Testis (tissue), 3 donors: ENCODE measurements around the gene UGT1A5. TPM values are rescaled to one million over a fixed set of nuclear protein-coding genes. Genes with fewer than 3 reads are reported as not detected.
A peak's percentile ranks its signal among the peaks of the same experiment; 100 is the strongest.

Source experiments
- DNase-seq: peaks from one replicate; pipeline ENCODE4 v3.0.0-alpha.2; 2019
- H3K27ac ChIP-seq, 2 donors: fragments of 200-600 bp; sonication (generic); one replicate each; pipeline ENCODE4 v1.5.1; 2019
- H3K27me3 ChIP-seq: fragments of 200-600 bp; sonication (generic); one replicate; pipeline ENCODE4 v1.5.1; 2019
- H3K36me3 ChIP-seq: fragments of 200-600 bp; sonication (generic); one replicate; pipeline ENCODE4 v1.5.1; 2017; ENCODE audit warnings: low read depth; ENCODE audit errors: missing control alignments
- H3K4me1 ChIP-seq: fragments of 200-600 bp; sonication (generic); one replicate; pipeline ENCODE4 v1.5.1; 2019
- H3K4me3 ChIP-seq, 2 donors: fragments of 200-600 bp; sonication (generic); one replicate each; pipeline ENCODE4 v1.5.1; 2017 to 2019
- H3K9me3 ChIP-seq: fragments of 200-600 bp; sonication (generic); one replicate; pipeline ENCODE4 v1.5.1; 2017
- CTCF ChIP-seq, 3 experiments: fragments of 450-650 bp in 2 of 3; fragments of 200-600 bp in 1 of 3; sonication (generic) in 1 of 3; IDR thresholded peaks; one replicate each; pipeline ENCODE4 v1.5.1; 2016 to 2019; ENCODE audit warnings: antibody characterized with exemption in 3 of 3, mild to moderate bottlenecking in 2 of 3, moderate library complexity in 1 of 3
- POLR2A ChIP-seq: fragments of 450-650 bp; IDR thresholded peaks from one replicate; pipeline ENCODE4 v1.6.1; 2017; ENCODE audit warnings: antibody characterized with exemption, mild to moderate bottlenecking, moderate library complexity
- WGBS, 2 donors: methylation state at CpG; one replicate each; pipeline ENCODE4 v1.1.5; 2018; 5-methylcytosine and 5-hydroxymethylcytosine counted together
- intact Hi-C: fragments of 100-400 bp; cut with DNase I; formaldehyde crosslinking; loops from one replicate; pipeline ENCODE4 v1.15.1; 2023; ENCODE audit warnings: low total_unique reads
- polyA plus RNA-seq: library from polyadenylated mRNA; stranded (reverse); fragments of 350-450 nt; fragmentation: Illumina TruSeq; extraction: RNeasy Lipid Tissue Mini Kit (QIAGEN cat#74804); gene quantifications from one replicate; pipeline ENCODE4 v1.2.3, GENCODE V29; 2014; ENCODE audit warnings: low read depth, low replicate concordance; ENCODE audit not compliant: insufficient read depth
- total RNA-seq, 2 donors: library from RNA; depleted of rRNA; stranded (reverse); fragments of >200 nt; gene quantifications; one replicate each; pipeline ENCODE4 v1.2.3, GENCODE V29; 2016

Gene UGT1A5
- total and polyA plus RNA-seq, 3 donors from 2014 or later: 0.16 TPM; not detected in 2

- TF ChIP-seq POLR2A (no peak), CTCF (IDR thresholded peaks at IDR 0.05) (no peak)
Measured at GRCh38 chr2:233793465-233794127, 80.9 kb downstream of the UGT1A5 start.

GRCh38 chr2:233794128-233794658 lies 81.5 kb downstream of the UGT1A5 start:
- no peaks in the 10 kb centered on the region for H3K36me3 ChIP-seq
- TF ChIP-seq CTCF (IDR thresholded peaks at IDR 0.05) (no peak), POLR2A (no peak)
- no peaks in the 10 kb centered on the region for H3K27me3 ChIP-seq
- no peaks in the 10 kb centered on the region for H3K9me3 ChIP-seq
- intact Hi-C loops: no loop called here
- H3K4me1 ChIP-seq: no peaks in the 10 kb centered on the region
- no peak overlapping the region for H3K4me3 ChIP-seq
- WGBS, 2 donors: 70 to 71% methylated on average over 5 to 17 of the region's 17 CpGs
- DNase-seq: peak; percentile 13
- no peak overlapping the region for H3K27ac ChIP-seq

More at GRCh38 chr2:233793465-233794127, 80.9 kb downstream of the UGT1A5 start:
- no peaks in the 10 kb centered on the region for H3K4me1 ChIP-seq
- intact Hi-C loops: no loop called here
- H3K4me3 ChIP-seq: no peak overlapping the region
- H3K36me3 ChIP-seq: no peaks in the 10 kb centered on the region
- no peak for DNase-seq
- no peaks in the 10 kb centered on the region for H3K9me3 ChIP-seq
- 67 to 78% methylated on average over 12 to 18 of the region's 18 CpGs for WGBS, 2 donors
- no peak overlapping the region for H3K27ac ChIP-seq
- H3K27me3 ChIP-seq: no peaks in the 10 kb centered on the region

- WGBS, 2 donors: 96 to 100% methylated on average over 5 to 13 of the region's 13 CpGs
- DNase-seq: peak; percentile 6
- Histone ChIP-seq H3K27me3 (no peaks in the 10 kb centered on the region), H3K4me3 (no peak overlapping the region), H3K27ac (no peak overlapping the region), H3K36me3 (no peaks in the 10 kb centered on the region), H3K9me3 (no peaks in the 10 kb centered on the region), H3K4me1 (no peaks in the 10 kb centered on the region)
- no peak for TF ChIP-seq POLR2A
- TF ChIP-seq CTCF (IDR thresholded peaks at IDR 0.05): no peak
- intact Hi-C loops: no loop called here
Measured at GRCh38 chr2:233795735-233796171, 83.0 kb downstream of the UGT1A5 start.

- 90 to 93% methylated on average over 7 to 9 of the region's 9 CpGs for whole genome bisulfite sequencing, 2 donors
- intact Hi-C loops: no loop called here
Measured at GRCh38 chr2:233796254-233796653, 83.5 kb downstream of the UGT1A5 start.

More at GRCh38 chr2:233796254-233796653, 83.5 kb downstream of the UGT1A5 start:
- H3K36me3 ChIP-seq: no peaks in the 10 kb centered on the region
- no peak overlapping the region for H3K4me3 ChIP-seq
- no peak for DNase-seq
- no peak overlapping the region for H3K27ac ChIP-seq
- no peaks in the 10 kb centered on the region for H3K9me3 ChIP-seq
- TF ChIP-seq CTCF (IDR thresholded peaks at IDR 0.05): no peak
- TF ChIP-seq POLR2A: no peak
- no peaks in the 10 kb centered on the region for H3K4me1 ChIP-seq
- H3K27me3 ChIP-seq: no peaks in the 10 kb centered on the region
